HK-2 (cell line): ENCODE results near the gene DRD4.

Experiments
- DNase-seq: peaks from one replicate; pipeline ENCODE4 v3.0.0-alpha.2; 2018; ENCODE audit not compliant: unreplicated experiment

The DRD4 gene

GRCh38 chr11:621838-622237, 15.2 kb upstream of the DRD4 start:
- DNase-seq = no peak

- DNase-seq = no peak
Observed at GRCh38 chr11:623349-623869, 13.7 kb upstream of the DRD4 start.

GRCh38 chr11:623999-624704, 12.9 kb upstream of the DRD4 start:
- no peak for DNase-seq

- DNase-seq = no peak
Observed at GRCh38 chr11:624705-625635, 12.1 kb upstream of the DRD4 start, which contains the start of gene CDHR5. CDHR5 (minus strand) TSS chr11:624955; CDS start chr11:624902, 53 bp downstream.

- no peak for DNase-seq
Observed at GRCh38 chr11:625636-626268, 11.3 kb upstream of the DRD4 start.

GRCh38 chr11:626475-627307, 10.4 kb upstream of the DRD4 start, which contains the start of gene SCT:
SCT (minus strand) TSS chr11:627181; CDS start chr11:627143, 38 bp downstream.
- no peak for DNase-seq

GRCh38 chr11:627308-627576, 9.8 kb upstream of the DRD4 start:
- no peak for DNase-seq

GRCh38 chr11:628056-628455, 9.0 kb upstream of the DRD4 start:
- no peak for DNase-seq

- DNase-seq = no peak
Observed at GRCh38 chr11:629237-629583, 7.9 kb upstream of the DRD4 start.

GRCh38 chr11:630871-631270, 6.2 kb upstream of the DRD4 start:
- DNase-seq = no peak

- no peak for DNase-seq
Observed at GRCh38 chr11:635945-636510, 1.0 kb upstream of the DRD4 start.

GRCh38 chr11:637333-637592, 194 bp downstream of the DRD4 start:
- no peak for DNase-seq

- no peak for DNase-seq
Observed at GRCh38 chr11:637593-638521, 788 bp downstream of the DRD4 start.

- DNase-seq = no peak
Observed at GRCh38 chr11:638631-639331, 1.7 kb downstream of the DRD4 start.

GRCh38 chr11:639332-639955, 2.4 kb downstream of the DRD4 start:
- DNase-seq = no peak

- no peak for DNase-seq
Observed at GRCh38 chr11:640021-640706, 3.1 kb downstream of the DRD4 start.

- no peak for DNase-seq
Observed at GRCh38 chr11:641806-642370, 4.8 kb downstream of the DRD4 start.

GRCh38 chr11:643366-643765, 6.3 kb downstream of the DRD4 start:
- no peak for DNase-seq
